OCI-M2 (cell line): ENCODE results near the gene GPR35.

ENCODE experiments used
- DNase-seq: peaks from one replicate; lab custom pipeline; 2025; ENCODE audit not compliant: unreplicated experiment; lab: John Stamatoyannopoulos, UW

The GPR35 gene

GRCh38 chr2:240588669-240589068, 36.6 kb upstream of the GPR35 start:
- no peak for DNase-seq

DNA sequence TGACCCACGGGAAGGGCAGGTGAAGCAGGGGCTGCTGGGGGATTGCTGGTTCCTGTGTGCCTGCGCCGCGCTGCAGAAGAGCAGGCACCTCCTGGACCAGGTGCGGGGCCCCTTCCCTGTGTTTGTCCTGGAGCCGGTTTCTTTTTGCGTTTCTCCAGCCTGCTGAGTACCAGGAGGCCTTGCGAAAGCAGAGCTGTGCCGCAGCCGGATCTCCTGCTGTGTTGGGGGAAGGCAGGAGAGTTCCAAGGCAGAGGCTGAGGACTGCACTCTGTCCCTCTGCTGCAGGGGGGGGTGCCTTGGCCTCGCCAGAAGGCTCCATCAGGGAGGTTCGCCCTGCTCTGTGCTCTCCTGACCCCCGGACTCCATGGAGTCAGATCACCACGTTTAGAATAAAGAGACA, 35.9 kb upstream of the GPR35 start:
- no peak for DNase-seq

- no peak for DNase-seq
Measured at GRCh38 chr2:240589850-240590525, 35.3 kb upstream of the GPR35 start.

DNA sequence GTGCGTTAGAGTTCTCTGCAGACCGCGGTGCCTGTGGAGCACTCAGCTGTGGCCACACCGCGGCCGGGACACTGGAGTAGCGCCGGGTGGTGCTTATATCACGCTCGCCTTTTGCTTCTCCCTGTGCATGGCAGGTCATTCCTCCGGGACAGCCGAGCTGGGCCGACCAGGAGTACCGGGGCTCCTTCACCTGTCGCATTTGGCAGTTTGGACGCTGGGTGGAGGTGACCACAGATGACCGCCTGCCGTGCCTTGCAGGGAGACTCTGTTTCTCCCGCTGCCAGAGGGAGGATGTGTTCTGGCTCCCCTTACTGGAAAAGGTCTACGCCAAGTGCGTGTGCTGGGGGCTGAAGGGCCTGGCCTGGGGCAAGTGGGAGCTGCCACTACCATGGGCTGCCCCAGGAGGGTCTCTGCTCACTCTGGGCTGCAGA, 34.6 kb upstream of the GPR35 start:
- DNase-seq, result no peak

- DNase-seq, result no peak
Measured at GRCh38 chr2:240591226-240591625, 34.1 kb upstream of the GPR35 start.

- DNase-seq, result no peak
Measured at GRCh38 chr2:240591784-240592183, 33.5 kb upstream of the GPR35 start.

DNA sequence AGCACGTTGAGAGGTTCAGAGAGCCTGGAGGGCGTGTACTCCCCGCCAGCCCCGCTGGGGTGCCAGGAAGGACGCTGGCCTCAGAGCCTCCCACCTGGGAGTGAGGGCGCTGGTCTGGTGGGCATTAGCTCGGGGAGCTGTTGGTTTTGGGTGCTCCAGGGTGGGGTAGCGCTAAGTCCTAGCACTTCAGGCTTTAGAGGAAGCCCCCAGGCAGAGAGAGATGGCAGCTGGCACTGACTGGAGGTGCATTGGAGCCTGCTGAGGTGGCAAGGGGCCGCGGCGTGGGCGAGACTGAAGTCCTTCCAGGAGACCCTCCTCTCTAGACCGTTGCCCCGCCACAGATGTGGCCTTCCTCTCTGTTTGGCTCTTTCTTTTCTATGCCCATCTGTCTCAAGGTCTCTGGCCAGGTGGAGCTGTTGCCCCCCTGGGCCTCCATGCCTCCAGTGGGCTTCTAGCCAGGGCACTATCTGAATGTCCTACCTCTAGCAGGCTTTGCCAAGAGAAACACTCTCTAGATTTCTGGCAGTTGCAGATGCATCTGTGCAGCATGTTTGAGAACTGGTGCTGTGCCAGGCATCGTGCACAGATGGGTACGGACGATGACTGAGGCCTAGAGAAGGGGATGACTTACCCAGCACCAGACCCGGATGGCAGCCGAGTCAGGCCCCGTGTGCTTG, 32.1 kb upstream of the GPR35 start:
- DNase-seq, result no peak

DNA sequence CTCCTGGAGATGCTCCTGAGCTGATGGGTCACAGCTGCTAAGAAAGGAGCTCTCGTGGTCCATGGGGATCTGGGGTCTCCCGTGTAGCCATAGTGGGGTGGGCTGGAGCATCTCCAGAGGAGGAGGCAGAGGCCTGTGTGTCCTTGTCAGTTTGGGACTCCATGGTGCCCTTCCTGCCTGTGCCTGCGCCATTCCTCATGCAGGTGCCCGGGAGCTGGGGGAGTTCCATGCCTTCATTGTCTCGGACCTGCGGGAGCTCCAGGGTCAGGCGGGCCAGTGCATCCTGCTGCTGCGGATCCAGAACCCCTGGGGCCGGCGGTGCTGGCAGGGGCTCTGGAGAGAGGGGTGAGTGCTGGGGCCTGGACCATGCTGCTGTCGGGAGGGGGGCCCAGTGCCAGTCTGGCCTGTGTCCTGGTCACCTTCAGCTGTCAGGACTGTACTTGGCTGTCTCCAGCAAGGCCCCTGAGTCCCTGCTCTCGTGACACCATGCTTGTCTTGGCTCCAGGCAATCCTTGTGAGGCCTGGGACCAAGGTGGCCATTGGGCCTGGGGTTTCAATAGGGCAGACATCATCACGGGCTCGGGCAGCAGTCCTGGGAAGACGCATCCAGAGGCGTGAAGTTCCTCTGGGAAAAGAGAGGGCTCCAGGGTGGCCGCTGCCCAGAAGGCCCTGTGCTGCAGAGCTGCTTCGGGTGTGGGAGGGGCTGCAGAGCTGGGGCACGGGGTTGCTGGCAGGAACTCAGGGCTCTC, 31.4 kb upstream of the GPR35 start:
- no peak for DNase-seq

- DNase-seq, result no peak
Measured at GRCh38 chr2:240594511-240595380, 30.5 kb upstream of the GPR35 start.

DNA sequence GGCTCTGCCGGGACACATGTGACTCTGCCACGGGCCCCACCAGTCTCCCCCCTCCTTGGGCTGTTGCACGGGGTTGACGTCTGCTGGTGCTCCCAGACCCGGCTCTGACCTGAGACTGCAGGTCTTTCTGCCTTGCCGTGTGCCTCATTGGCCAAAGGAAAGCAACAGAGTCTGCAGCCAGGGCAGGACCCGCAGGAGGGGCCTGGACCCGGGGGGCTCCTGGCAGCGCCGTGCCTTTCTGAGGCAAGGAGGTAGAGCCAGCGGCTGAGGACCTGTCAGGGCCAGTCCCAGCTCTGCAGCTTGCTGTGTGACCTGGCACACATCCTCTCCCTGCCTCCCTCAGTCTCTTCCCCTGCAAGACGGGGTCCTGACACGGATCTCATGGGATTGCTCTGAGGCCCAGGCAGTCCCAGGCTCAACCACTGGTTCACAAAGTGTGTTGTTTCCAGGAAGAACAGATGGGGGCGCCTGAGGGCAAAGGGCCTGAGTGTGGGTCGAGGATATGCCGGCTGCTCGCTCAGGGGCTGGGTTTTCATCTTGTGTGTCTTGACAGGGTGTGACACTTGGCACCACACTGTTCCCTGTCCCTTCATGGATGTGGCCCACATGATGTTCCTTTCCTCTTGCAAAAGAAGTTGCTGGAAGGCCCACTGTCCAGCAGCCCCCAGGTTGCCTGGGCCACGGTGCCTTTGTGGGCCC, 29.8 kb upstream of the GPR35 start:
- DNase-seq, result no peak

DNA sequence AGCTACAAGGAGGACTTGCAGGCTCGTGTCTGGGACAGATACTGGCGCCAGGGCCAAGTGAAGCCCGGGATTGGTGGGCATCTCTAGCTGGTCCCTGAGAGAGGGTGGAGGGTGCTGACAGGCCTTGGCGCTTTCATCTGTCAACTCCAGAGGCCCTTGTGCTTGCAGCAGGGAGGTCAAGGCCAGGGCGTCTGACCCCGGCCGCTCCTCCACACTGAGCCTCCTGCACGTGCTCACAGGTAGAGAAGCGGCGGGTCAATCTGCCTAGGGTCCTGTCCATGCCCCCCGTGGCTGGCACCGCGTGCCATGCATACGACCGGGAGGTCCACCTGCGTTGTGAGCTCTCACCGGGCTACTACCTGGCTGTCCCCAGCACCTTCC, 29.2 kb upstream of the GPR35 start:
- DNase-seq, result no peak

DNA sequence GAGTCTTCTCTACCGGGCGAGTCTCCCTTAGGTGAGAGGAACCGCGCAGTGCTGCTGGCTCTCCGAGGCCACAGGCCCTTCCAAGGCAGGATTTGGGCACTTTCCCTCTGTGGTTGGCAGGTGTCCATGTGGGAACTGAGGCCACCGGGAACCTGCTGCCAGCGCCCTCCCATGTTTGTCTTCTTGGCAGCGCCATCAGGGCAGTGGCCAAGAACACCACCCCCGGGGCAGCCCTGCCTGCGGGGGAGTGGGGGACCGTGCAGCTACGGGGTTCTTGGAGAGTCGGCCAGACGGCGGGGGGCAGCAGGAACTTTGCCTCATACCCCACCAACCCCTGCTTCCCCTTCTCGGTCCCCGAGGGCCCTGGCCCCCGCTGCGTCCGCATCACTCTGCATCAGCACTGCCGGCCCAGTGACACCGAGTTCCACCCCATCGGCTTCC, 28.8 kb upstream of the GPR35 start:
- no peak for DNase-seq

GRCh38 chr2:240597054-240597418, 28.2 kb upstream of the GPR35 start:
- DNase-seq, result no peak

GRCh38 chr2:240597419-240598181, 27.7 kb upstream of the GPR35 start:
- no peak for DNase-seq

GRCh38 chr2:240598311-240598911, 26.9 kb upstream of the GPR35 start:
- DNase-seq, result no peak

DNA sequence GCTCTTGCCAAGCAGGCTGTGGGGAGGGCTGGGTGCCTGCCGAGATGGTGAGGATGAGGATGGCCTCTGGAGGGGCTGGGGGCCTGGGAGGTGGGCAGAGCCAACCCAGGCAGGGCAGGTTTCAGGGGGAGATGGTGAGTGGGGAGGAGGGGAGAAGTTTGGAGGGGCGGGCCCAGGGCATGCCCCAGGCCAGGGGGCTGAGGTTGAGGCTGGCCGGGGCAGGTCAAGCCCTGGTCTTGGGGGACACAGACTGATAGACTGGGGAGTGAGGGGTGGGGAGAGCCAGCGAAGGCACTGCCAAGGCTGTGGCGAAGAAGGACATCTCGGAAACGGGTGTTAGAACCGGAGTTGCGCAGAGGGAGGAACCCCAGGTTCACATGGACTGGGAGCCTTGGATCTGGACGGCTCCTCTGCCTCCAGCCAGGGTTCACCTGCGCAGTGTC, 26.1 kb upstream of the GPR35 start:
- no peak for DNase-seq

DNA sequence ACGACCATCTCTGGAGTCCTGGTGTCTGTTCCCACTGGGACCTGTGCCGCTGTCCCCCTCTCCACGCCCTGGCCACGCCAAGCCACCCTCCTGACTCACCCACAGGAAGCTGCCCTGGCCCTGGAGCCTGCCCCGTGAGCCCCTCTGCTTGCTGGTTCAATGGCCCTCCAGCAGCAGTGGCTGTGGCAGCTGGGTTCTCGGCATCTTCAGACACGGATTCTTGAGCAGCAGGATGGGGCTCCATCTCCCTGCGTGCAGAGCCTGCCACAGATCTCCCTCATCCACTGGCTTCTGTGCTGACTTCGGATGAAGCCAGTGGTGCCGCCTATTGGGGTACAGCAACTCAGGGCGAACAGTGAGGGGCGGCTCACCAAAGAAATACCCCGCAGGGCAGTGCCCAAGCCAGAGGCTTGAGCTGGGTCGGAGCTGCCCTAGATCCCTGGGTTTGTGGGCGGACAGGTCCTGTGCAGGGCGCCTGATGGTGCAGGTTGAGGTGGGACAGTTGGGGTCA, 24.8 kb upstream of the GPR35 start:
- no peak for DNase-seq

GRCh38 chr2:240601061-240601830, 24.0 kb upstream of the GPR35 start:
- no peak for DNase-seq

DNA sequence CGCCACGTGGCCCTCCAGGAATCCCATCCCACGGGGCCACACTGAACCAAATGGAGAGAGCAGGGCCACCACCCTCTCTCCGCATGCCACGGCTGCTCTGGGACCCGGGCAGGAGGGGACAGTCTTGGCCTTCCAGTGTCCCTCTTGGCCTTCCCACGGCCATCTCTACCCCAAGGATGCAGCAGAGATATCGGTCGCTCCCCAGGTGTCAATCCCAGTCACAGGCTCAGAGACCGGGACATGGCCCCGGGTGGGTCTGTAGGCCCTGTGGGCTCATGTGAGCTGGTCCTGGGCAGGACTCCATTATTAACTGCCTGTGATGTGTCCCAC, 23.5 kb upstream of the GPR35 start:
- DNase-seq, result no peak
